Keratinocyte (primary cell): ENCODE measurements around the gene SCEL. TPM values are rescaled to one million over a fixed set of nuclear protein-coding genes. Genes with fewer than 3 reads are reported as not detected.
"Not testable (repeated sequence)": the region's sequence is repeated elsewhere in the genome, so short reads cannot be mapped to it uniquely, and the experiment has no call there.

Experiments
- DNase-seq: peaks from one replicate; pipeline ENCODE4 v3.0.0-alpha.2; 2011; ENCODE audit warnings: low read depth, missing footprints, low spot score
- FAIRE-seq: peaks from 2 replicates; lab custom pipeline; 2011; peaks lifted over from hg19 to GRCh38; lab: Jason Lieb, UNC
- H2AFZ ChIP-seq: 2 replicates; pipeline ENCODE4 v1.6.0; 2012; ENCODE audit warnings: low read length, control low read depth, inconsistent platforms; ENCODE audit not compliant: control insufficient read depth
- H3K27ac ChIP-seq: 2 replicates; pipeline ENCODE4 v1.5.1; 2011; ENCODE audit warnings: low read length; ENCODE audit not compliant: control insufficient read depth, insufficient read depth
- H3K27me3 ChIP-seq: 3 replicates; pipeline ENCODE4 v1.6.0; 2011; ENCODE audit warnings: low read length; ENCODE audit not compliant: control insufficient read depth, insufficient read depth; ENCODE audit errors: extremely low read depth
- H3K36me3 ChIP-seq, 2 experiments: 2 replicates in 1 of 2; 3 replicates in 1 of 2; pipeline ENCODE4 v1.5.1; 2011; ENCODE audit warnings: low read length in 2 of 2, mild to moderate bottlenecking in 1 of 2; ENCODE audit not compliant: control insufficient read depth in 2 of 2, insufficient read depth in 2 of 2; ENCODE audit errors: extremely low read depth in 1 of 2
- H3K4me1 ChIP-seq: 3 replicates; pipeline ENCODE4 v1.5.1; 2011; ENCODE audit warnings: low read length; ENCODE audit not compliant: control insufficient read depth, insufficient read depth; ENCODE audit errors: extremely low read depth
- H3K4me2 ChIP-seq: 3 replicates; pipeline ENCODE4 v1.6.0; 2011; ENCODE audit warnings: low read depth, low read length; ENCODE audit not compliant: control insufficient read depth, insufficient read depth; ENCODE audit errors: extremely low read depth
- H3K4me3 ChIP-seq, 3 experiments: fragments of 200-600 bp in 1 of 3; sonication (generic) in 1 of 3; 2 replicates in 2 of 3; 3 replicates in 1 of 3; pipeline ENCODE4 v1.5.1; 2011 to 2016; ENCODE audit warnings: low read length in 3 of 3, mild to moderate bottlenecking in 3 of 3, control low read depth in 2 of 3, inconsistent platforms in 1 of 3, low read depth in 1 of 3, mixed read lengths in 1 of 3, mixed run types in 1 of 3, moderate library complexity in 1 of 3; ENCODE audit not compliant: control insufficient read depth in 2 of 3, insufficient read depth in 2 of 3; ENCODE audit errors: extremely low read depth in 1 of 3
- H3K79me2 ChIP-seq: 2 replicates; pipeline ENCODE4 v1.6.0; 2012; ENCODE audit warnings: low read length; ENCODE audit not compliant: control insufficient read depth, insufficient read depth
- H3K9ac ChIP-seq: 3 replicates; pipeline ENCODE4 v1.6.0; 2011; ENCODE audit warnings: low read length; ENCODE audit not compliant: control insufficient read depth, insufficient read depth; ENCODE audit errors: extremely low read depth
- H3K9me1 ChIP-seq: 3 replicates; pipeline ENCODE4 v1.6.0; 2011; ENCODE audit warnings: low read length; ENCODE audit not compliant: control insufficient read depth, insufficient read depth; ENCODE audit errors: extremely low read depth
- H3K9me3 ChIP-seq: 2 replicates; pipeline ENCODE4 v1.5.1; 2012; ENCODE audit warnings: low read depth, low read length; ENCODE audit not compliant: control insufficient read depth
- H4K20me1 ChIP-seq: 3 replicates; pipeline ENCODE4 v1.6.0; 2011; ENCODE audit warnings: low read length; ENCODE audit not compliant: control insufficient read depth, insufficient read depth; ENCODE audit errors: extremely low read depth
- EZH2 ChIP-seq: IDR thresholded peaks from one replicate; pipeline ENCODE4 v1.6.1; 2012; ENCODE audit warnings: inconsistent platforms, mild to moderate bottlenecking, low read length, moderate library complexity
- dilution Hi-C: fragments of 300-500 bp; cut with MboI; formaldehyde crosslinking; loops from one replicate; pipeline ENCODE4 v1.7.0; 2020; ENCODE audit warnings: low sequenced_read_pairs; ENCODE audit not compliant: extremely low pct_ligation_motif_present
- polyA plus RNA-seq, 5 experiments: library from polyadenylated mRNA; depleted of rRNA in 3 of 5; stranded (reverse) in 3 of 5; stranded (forward) in 1 of 5; unstranded in 1 of 5; fragments of >200 nt; gene quantifications; 1 replicate in 1 of 5; 2 replicates in 3 of 5; 3 replicates in 1 of 5; pipeline versions ENCODE4 v1.2.1 to v1.2.3, GENCODE V29; 2011 to 2012; ENCODE audit warnings: missing spikeins in 2 of 5, low read depth in 1 of 5, low replicate concordance in 1 of 5
- TF ChIP-seq, protein P1 (sequence below), 3 experiments: IDR thresholded peaks in 1 of 3; conservative IDR thresholded peaks in 1 of 3; optimal IDR thresholded peaks in 1 of 3; 2 replicates in 2 of 3; 3 replicates in 1 of 3; pipeline versions ENCODE3 to v1.5.1; 2011; ENCODE audit warnings: low read length in 3 of 3, mild to moderate bottlenecking in 3 of 3, moderate library complexity in 2 of 3, control low read depth in 1 of 3, inconsistent platforms in 1 of 3; ENCODE audit not compliant: insufficient read depth in 2 of 3; ENCODE audit errors: extremely low read depth in 1 of 3

The SCEL gene
- polyA plus RNA-seq, 1 donor (not counting 4 experiments of a cell fraction or from before 2014, with no cell fraction given): 30.5 TPM

DNA sequence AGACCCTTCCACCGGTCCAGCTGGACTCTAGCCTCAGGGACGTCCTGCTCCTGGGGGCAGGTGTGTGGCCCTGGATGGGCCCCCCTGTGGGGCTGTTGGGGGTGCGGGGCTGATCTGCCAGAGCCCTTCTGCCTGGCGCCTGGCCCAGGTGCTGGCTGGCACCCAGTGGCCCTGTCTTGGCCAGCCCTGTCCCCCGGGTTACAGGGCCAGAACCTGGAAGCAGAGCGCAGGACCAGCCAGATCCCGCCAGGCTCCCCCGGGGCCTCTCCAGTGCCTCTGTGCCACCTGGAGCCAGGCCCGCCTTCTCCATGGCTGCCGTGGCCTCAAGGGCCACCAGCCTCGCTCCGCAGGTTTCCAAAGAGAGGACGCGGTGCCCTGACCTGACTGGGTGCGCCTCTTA is 127.3 kb downstream of the SCEL start:
- H4K20me1 ChIP-seq, H3K27me3 ChIP-seq, H2AFZ ChIP-seq, H3K36me3 ChIP-seq, H3K4me3 ChIP-seq, H3K9me1 ChIP-seq, H3K27ac ChIP-seq, DNase-seq, H3K4me1 ChIP-seq, H3K9me3 ChIP-seq, H3K9ac ChIP-seq, H3K4me2 ChIP-seq, H3K79me2 ChIP-seq, dilution Hi-C loops, FAIRE-seq: not testable (repeated sequence)

- Histone ChIP-seq H3K79me2 (no peaks in the 10 kb centered on the region), H3K9ac (no peak overlapping the region), H4K20me1 (no peaks in the 10 kb centered on the region), H3K4me3 (no peak overlapping the region), H3K4me2 (no peak overlapping the region), H2AFZ (no peak overlapping the region), H3K9me3 (no peaks in the 10 kb centered on the region), H3K36me3 (no peaks in the 10 kb centered on the region), H3K9me1 (no peaks in the 10 kb centered on the region), H3K27ac (no peak overlapping the region), H3K4me1 (no peaks in the 10 kb centered on the region), H3K27me3 (no peaks in the 10 kb centered on the region)
- no peak for TF ChIP-seq EZH2
- TF ChIP-seq, protein P1, sequence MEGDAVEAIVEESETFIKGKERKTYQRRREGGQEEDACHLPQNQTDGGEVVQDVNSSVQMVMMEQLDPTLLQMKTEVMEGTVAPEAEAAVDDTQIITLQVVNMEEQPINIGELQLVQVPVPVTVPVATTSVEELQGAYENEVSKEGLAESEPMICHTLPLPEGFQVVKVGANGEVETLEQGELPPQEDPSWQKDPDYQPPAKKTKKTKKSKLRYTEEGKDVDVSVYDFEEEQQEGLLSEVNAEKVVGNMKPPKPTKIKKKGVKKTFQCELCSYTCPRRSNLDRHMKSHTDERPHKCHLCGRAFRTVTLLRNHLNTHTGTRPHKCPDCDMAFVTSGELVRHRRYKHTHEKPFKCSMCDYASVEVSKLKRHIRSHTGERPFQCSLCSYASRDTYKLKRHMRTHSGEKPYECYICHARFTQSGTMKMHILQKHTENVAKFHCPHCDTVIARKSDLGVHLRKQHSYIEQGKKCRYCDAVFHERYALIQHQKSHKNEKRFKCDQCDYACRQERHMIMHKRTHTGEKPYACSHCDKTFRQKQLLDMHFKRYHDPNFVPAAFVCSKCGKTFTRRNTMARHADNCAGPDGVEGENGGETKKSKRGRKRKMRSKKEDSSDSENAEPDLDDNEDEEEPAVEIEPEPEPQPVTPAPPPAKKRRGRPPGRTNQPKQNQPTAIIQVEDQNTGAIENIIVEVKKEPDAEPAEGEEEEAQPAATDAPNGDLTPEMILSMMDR (optimal IDR thresholded peaks at IDR 0.05 in 1 of 3, IDR thresholded peaks at IDR 0.05 in 1 of 3, conservative IDR thresholded peaks at IDR 0.05 in 1 of 3; ENCODE audit: extremely low read depth in 1 of 3, insufficient read depth in 2 of 3, low read length in 3 of 3): no peak
- FAIRE-seq (no peak), DNase-seq (no peak)
- dilution Hi-C loops: no loop called here
Observed at GRCh38 chr13:77674852-77675251, 139.3 kb downstream of the SCEL start.

- Histone ChIP-seq H3K9me3 (no peaks in the 10 kb centered on the region), H2AFZ (no peak overlapping the region), H4K20me1 (no peaks in the 10 kb centered on the region), H3K79me2 (no peaks in the 10 kb centered on the region), H3K4me1 (no peaks in the 10 kb centered on the region), H3K9ac (no peak overlapping the region), H3K4me3 (no peak overlapping the region), H3K27ac (no peak overlapping the region), H3K4me2 (no peak overlapping the region), H3K9me1 (no peaks in the 10 kb centered on the region), H3K36me3 (no peaks in the 10 kb centered on the region), H3K27me3 (no peaks in the 10 kb centered on the region)
- dilution Hi-C loops: no loop called here
- DNase-seq: no peak
- no peak for TF ChIP-seq EZH2
- TF ChIP-seq, protein P1 (optimal IDR thresholded peaks at IDR 0.05 in 1 of 3, IDR thresholded peaks at IDR 0.05 in 1 of 3, conservative IDR thresholded peaks at IDR 0.05 in 1 of 3; ENCODE audit: extremely low read depth in 1 of 3, insufficient read depth in 2 of 3, low read length in 3 of 3): no peak
- FAIRE-seq: no peak
Observed at GRCh38 chr13:77678691-77679235, 143.3 kb downstream of the SCEL start.
